GM18868 (cell line): ENCODE measurements around the gene ASNSD1.
A peak's percentile ranks its signal among the peaks of the same experiment; 100 is the strongest.
"Not testable (repeated sequence)": the region's sequence is repeated elsewhere in the genome, so short reads cannot be mapped to it uniquely, and the experiment has no call there.

ENCODE experiments used
- ATAC-seq: cut with Tn5 transposase; IDR thresholded peaks from one replicate; pipeline ENCODE4 v1.9.1; 2021; ENCODE audit warnings: mild to moderate bottlenecking, moderate library complexity; ENCODE audit not compliant: unreplicated experiment

ASNSD1 gene

DNA sequence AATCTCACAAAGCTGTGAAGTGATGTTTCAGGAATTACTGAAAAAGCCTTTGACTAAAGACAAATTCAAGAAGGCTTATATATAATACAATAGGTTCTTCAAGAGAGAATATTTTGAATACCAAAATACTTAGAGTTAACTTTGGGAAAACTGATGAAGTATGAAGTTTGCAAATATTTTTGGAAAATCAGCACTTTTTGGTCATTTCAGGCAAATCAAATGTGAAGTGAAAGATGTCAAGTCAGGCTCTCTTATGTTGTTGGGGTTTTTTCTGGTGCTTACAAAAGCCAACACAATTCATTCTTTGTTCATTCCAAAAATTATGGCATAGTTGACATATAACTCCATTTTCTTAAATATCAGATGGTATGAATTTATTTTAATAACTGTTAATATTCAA is 14.7 kb upstream of the ASNSD1 start:
- ATAC-seq: no peak

DNA sequence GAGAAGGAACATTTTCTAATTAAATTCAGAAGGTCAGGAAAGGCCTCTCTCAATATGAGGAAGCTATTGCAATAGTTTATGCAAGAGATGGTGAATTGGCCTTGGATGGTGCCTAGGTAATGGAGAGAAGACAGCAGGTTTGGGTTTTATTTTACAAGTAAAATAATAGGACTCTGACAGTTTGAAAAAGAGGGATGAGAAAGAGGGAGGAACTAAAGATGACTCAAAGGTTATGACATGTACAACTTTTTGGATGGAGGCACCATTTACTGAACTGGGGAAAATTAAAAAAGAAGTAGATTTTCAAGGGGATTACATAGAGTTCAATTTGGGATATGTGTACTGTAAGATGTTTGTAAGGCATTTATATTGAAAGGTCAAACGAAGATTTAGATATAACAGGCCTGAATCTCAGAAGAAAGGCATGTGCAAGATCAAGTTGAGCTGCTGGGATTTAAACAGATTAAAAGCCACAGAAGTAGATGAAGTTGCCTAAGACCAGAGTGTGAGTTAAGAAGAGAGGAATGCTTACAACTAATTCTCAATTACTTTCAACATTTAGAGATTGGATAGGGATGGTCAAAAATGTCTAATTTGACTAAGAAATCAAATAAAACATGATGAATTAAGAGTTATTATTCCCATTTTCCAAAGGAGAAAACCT is 12.3 kb upstream of the ASNSD1 start:
- no peak for ATAC-seq

DNA sequence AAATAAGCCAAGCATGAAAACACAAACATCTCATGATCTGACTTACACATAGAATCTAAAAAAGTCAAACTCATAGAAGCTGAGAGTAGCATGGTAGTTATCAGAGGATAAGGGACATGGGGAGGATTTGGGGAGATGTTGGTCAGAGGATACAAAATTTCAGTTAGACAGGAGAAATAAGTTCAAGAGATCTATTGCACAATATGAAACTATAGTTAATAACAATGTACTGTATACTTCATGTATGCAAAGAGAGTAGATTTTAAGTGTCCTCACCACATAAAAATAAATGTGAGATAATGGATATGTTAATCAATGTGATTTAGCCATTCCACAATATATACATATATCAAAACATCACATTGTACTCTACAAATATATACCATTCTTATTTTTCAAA is 10.0 kb upstream of the ASNSD1 start:
- ATAC-seq: no peak

DNA sequence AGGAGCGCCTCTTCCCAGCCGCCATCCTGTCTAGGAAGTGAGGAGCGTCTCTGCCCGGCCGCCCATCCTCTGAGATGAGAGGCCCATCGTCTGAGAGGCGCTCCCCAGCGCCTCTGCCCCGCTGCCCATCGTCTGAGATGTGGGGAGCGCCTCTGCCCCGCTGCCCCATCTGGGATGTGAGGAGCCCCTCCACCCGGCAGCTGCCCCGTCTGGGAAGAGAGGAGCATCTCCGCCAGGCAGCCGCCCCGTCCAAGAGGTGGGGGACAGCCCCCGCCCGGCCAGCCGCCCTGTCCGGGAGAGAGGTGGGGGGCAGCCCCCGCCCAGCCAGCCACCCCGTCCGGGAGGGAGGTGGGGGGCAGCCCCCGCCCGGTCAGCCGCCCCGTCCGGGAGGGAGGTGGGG is 7.8 kb upstream of the ASNSD1 start:
- not testable (repeated sequence) for ATAC-seq

DNA sequence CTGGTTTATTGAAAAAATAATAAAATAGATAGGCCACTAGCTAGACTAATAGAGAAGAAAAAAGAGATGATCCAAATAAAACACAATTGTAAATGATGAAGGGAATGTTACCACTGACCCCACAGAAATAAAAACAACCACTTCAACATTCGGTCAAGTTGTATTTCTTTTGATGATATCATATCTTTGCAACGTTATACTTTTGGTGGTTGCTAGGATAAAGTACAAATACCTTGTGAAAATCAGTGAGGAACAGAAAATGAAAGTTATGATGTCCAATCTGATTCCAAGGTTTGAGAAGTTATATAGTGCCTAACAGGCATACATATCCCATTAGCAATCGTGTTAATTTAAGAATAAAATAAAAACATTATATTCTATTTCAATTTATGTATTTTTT is 6.6 kb upstream of the ASNSD1 start:
- ATAC-seq: no peak

DNA sequence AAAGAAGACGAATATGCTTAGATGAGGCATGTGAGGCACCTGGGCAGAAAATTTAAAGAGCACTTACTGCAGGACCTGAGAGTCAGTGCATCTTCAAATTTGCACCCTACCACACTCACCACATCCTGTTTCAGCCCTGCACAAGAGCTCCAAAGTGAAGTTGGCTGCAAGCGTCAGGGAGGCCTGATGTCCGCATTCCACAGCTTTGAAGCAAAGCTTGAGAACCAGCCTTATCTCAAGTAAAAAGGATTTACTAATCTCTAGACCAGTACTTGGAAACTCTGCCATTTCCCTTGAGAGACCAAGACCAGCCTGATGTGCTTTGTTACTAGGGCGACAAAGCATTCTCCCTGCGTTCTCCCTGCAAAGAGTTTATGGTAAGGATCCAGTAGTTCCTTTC is 3.4 kb upstream of the ASNSD1 start:
- ATAC-seq: peak; percentile 38

DNA sequence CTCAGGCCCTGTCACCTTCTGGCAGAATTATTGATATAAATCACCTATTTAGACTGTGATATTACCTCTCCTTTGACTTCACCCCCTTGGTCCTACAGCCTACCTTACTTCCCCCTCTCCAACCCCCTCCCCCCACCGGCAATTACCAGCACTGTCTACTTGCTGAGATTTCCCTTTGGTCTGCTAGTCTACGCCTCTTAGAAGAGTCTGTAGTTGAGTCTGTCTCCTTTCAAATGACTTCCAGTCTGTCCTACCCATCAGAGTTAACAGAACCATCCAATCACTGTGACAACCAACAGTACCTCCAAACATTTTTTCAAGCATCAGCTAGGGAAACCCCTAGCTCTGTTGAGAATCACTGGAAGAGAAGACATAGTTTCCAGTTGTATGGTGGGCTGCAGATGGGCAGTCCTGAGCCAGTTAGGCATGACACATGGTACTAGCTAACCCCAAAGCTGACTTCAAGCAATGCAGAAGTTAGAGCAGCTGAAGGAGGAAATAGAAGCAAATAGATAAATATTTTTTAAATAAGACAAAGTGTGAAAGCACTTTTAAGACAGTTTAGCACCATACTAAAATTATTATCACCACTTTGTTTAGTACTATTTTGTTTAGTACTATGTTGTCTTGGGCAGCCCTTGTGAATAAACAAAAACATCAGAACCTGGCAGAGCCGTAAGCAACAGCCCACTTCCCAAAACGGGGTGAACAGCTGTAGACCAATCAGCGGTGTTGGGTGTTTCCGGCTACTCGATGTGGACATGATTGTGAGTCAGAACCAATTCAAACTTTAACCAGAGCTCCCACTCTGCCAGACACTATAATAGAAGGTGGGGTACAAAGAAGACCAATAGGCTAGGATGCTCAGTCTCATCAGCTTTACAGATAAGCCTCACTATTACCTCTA is 2.7 kb upstream of the ASNSD1 start:
- ATAC-seq: no peak

DNA sequence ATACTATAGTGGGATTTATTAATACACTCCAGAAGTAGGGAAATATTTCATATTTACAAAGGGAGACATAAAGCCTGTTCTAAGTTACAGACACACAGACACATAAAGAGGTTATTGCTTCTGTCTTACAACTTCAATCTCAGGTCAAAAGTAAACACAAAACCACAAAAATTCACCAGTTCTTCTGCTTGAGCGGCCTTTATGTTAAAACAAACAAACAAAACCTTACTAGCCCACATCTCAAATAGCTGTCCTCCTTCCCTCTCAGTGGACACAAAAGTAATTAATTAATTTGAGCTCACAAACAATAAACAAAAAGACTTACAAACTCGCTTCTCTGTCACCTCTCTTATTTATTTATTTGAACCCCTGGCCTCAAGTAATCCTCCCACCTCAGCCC is 1.5 kb upstream of the ASNSD1 start:
- no peak for ATAC-seq

DNA sequence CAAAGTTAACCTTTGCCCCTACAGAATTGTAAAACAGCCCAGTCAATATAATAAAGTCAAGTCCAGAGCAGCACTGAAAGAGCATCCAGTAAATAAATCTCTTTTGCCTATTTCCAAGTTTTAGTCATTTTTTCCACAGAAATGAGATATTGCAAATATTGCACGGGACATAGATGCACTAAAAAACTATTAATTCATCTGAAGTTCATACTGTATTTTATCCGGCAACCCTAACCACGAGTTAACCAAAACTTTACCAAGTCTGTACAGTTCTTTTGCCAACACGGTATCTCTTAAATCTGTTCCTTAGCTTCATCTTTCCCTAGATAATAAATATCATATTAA is 484 bp upstream of the ASNSD1 start:
- ATAC-seq: no peak

DNA sequence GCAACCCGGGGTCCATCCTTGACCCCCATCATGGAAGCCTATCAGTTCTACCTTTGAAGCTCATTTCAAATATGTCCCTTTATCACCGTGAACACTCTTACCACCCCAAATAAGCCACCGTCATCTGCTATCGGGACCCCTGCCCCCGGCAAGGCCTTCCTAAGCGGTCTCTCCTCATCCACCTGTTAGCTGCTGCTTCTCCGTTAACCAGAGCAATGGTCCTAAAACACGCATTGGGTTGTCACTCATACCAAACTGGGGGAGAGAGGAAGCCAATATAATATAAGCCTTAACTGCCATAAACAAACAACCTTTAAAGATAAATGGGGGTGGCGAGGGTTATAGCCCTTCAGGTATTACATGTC is 680 bp downstream of the ASNSD1 start:
- no peak for ATAC-seq

DNA sequence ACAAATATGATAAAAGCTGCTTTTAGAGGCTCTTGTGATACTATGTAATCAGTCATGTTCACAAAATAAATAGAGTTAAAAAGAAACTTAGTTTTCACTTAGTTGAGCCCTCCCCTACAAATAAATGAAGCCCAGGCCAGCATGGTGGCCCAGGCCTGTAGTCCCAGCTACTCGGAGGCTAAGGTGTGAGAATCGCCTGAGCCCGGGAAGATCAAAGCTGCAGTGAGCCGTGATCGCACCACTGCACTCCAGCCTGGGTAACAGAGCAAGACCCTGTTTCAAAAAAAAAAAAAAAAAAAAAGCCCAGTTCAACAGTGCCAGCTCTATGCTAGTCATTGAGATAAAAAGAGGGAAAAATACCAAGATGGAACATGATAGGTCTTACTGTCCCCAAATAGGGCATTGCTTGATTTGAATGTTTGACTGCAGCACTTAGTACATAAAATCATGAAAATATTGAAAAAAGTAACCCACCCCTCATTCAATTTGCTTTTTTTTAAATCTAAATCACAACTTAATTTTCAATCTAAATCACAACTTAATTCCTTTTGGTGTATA is 1.5 kb downstream of the ASNSD1 start:
- ATAC-seq: no peak

DNA sequence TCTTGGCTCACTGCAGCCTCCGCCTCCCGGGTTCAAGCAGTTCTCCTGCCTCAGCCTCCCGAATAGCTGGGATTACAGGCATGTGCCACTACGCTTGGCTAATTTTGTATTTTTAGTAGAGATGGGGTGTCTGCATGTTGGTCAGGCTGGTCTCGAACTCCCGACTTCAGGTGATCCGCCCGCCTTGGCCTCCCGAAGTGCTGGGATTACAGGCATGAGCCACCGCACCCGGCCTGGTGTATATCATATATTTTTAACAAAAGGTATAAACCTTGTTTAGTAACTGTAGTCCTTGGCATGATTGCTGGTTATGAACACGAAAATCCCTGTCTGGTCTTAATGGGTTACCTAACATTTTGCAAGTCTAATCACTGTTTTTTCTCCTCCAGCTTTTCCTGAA is 2.1 kb downstream of the ASNSD1 start:
- not testable (repeated sequence) for ATAC-seq

DNA sequence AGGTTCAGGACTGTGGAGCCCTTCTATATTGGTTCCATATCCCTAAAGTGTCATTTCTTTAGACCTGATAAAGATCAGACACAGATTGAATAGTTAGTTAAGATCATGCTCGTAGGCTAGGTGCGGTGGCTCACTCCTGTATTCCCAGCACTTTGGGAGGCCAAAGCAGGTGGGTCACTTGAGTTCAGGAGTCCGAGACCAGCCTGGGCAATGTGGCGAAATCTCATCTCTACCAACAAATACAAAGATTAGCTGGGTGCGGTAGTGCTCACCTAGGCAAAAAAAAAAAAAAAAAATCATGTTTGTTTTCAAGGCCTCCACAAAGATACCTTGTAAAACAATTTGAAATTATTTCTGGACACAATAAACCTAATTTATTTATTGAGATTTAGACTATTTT is 8.7 kb downstream of the ASNSD1 start:
- ATAC-seq: no peak

DNA sequence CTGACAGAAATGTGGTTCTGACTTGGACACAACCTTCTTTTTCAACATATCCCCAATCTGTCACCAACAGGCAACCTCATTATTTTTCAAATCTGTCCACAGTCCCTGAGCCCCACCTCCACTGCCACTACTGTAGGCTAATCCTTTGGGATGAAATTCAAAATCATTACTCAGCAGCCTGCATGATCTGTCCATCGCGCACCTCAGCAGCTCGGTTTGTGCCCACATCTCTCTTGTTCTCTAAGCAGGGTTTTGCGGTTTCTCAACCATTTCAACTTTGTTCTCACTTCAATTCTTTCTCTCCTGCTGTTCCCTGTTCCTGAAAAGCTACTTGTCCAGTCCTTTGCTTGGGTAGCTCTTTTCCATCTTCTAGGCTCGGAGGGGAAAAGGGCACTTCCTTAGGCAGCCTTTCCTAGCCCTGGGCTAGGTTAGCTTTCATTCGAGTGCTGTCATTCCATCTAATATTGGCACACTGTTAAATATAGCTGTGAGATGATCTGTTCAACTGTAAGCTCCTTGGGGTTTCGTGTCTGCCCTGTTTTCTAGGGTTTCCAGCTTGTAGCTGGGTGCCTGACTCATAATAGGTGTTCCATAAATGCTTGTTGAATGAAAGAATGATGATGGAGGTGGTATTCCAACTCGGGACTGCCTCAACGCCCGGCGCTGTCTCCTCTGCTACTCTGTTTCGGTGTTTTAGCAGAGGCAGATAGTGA is 12.6 kb downstream of the ASNSD1 start:
- ATAC-seq: no peak

DNA sequence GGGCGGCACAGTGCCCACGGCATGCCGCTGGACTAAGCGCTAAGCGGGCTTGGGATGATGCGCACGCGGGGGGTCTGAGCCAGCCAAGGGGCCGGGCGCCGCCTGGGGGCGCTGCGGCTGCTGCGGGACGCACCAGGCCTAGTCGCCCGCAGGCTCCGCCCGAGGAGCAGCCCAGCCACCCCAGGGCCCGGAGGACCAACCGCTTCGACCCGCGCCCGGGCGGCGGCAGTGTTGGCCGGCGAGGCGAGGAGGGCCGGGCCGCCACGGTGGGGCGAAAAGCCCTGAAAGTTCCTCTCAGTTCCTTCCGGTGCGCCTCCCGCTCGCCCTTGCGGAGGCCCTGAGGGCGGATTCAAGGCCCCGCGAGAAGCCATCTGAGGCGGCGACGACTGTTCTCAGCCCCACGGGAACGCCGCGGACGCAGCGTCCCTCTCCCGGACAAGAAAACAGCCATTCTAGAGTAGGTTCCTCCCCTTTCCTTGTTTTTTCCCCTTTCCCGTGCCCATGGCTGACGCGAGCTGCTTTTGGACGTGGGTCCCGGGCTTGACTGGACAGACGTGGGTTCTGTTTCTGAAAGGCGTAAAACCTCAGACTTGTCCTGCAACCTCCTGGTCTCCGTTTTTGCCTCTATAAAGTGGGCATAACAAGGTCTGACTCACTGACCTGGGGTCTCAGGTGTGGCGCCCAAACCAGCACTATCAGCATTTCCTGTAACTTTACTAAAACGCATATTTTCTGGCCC is 13.3 kb downstream of the ASNSD1 start, which contains the start of gene ANKAR:
TSS of gene ANKAR (plus strand) at position 297 of the 739 bp plus-strand sequence. CDS start 1,821 bp downstream, outside the sequence.
- peak; percentile 97 for ATAC-seq

DNA sequence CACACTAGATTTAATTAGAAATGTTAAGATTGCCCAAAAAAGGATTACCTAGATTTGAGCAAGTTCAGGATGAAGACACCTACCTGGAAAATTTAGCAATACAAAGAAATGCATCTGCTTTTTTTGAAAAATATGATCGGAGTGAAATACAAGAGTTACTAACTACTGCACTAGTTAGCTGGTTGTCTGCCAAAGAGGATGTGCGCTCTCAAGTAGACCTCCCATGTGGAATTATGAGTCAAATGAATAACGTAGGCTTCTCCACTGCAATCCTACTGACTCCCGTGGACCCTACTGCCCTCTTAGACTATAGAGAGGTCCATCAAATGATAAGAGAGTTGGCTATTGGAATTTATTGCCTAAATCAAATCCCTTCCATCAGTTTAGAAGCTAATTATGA is 15.2 kb downstream of the ASNSD1 start:
- no peak for ATAC-seq

DNA sequence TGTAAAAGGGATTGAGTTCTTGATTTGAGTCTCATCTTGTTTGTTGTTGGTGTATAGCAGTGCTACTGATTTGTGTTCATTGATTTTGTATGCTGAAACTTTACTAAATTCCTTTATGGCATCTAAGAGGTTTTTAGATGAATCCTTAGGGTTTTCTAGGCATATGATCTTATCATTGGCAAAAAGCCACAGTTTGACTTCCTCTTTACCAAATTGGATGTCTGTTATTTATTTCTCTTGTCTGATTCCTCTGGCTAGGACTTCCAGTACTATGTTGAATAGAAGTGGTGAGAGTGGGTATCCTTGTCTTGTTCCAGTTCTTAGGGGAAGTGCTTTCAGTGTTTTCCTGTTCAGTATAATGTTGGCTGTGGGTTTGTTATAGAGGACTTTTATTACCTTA is 18.0 kb downstream of the ASNSD1 start:
- ATAC-seq: no peak

DNA sequence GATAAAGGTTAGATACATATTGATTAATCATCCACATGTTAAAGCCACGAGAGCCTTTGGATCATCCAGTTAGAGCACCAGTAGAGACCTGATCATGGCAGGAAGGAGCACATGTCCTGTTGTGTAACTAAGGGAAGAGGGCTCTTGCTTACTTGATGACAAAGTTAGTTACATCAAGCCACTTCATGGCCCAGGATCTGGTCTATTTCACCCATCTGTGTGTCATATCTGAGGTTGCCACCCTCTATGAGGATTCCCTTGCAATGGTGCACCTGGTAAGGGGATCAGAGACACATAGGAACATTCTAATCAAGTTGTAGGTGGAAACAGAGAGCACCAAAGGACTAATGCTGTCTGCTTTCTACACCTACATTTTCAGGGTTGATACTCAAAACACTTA is 19.9 kb downstream of the ASNSD1 start:
- no peak for ATAC-seq

DNA sequence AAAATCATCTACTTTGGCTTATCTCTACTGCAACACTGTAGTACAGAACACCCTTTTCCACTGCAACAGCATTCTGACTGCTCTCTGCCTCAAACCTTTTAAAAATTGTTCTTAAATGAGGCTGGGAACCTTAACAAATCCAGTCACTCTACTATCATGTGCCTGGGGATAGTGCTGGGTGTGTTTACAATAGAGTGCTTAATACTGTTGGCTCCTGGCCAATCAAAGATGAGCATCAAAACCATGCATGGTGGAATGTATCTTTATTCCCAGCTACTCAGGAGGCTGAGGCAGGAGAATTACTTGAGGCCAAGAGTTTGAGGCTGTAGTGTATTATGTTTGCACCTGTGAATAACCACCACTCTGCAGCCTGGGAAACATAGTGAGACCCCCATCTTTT is 20.6 kb downstream of the ASNSD1 start:
- no peak for ATAC-seq

DNA sequence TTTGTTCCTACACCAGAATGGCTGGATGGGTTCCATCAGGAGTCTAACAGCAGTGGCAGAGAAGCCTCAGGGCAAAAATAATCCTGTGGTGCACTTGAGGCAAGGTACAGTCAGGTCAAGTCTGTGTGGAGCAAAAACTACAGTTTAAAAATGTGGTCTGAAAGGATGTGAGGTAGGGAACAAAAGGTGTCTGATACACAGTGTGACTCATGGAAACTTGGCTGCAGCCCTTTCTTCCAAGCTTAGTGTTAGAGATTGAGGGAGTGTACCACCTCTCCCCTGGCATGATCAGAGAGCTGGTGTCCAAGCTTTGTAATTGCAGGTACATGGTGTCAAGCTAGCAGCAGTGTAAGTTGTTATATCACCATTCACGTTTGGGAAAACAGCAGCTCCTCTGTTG is 22.1 kb downstream of the ASNSD1 start:
- no peak for ATAC-seq

DNA sequence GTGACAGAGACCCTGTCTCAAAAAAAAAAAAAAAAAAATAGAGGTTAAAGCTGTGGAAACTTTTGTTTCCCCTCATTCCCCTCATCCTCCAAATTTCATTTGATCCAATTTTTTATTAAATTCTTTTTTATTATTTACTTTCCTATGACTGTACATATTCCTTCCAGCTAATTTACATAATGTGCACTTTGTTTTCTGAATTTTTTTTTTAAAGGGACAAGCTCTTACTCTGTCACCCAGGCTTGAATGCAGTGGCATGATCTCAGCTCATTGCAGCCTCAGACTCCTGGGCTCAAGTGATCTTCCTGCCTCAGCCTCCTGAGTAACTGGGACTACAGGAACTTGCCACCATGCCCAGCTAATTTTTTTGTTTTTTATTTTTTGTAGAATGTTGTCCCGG is 23.6 kb downstream of the ASNSD1 start:
- ATAC-seq: no peak
